Lower leg skin (tissue), 3 donors: ENCODE data around the gene TIPARP.

Experiments
- POLR2A ChIP-seq, 2 donors: fragments of 450-650 bp; IDR thresholded peaks; one replicate each; pipeline ENCODE4 v1.6.1; 2016 to 2017; ENCODE audit warnings: antibody characterized with exemption in 2 of 2, mild to moderate bottlenecking in 1 of 2, moderate library complexity in 1 of 2
- TF ChIP-seq, protein P1 (sequence below), 3 donors: fragments of 450-650 bp; IDR thresholded peaks; one replicate each; pipeline ENCODE4 v1.5.1; 2016; ENCODE audit warnings: antibody characterized with exemption in 3 of 3, mild to moderate bottlenecking in 3 of 3, moderate library complexity in 2 of 3

DNA sequence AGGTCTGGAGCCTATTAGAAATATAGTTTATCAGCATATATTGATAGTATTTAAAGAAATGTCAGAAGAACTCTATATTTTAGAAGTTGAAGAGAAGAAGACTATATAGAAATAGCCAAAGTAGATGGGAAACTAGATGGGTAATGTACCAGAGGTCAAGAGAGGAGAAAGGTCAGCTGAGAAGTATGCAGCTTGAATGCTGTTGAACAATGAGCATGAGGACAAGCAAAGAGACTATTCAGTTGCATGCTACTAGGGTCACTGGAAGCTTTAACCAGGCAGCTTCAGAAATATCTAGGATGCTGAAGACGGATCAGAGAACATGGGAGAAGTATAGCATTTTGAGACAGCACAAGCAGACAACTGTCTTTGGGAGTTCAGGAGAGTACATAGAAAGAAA, 19.6 kb upstream of the TIPARP start:
- TF ChIP-seq, protein P1, sequence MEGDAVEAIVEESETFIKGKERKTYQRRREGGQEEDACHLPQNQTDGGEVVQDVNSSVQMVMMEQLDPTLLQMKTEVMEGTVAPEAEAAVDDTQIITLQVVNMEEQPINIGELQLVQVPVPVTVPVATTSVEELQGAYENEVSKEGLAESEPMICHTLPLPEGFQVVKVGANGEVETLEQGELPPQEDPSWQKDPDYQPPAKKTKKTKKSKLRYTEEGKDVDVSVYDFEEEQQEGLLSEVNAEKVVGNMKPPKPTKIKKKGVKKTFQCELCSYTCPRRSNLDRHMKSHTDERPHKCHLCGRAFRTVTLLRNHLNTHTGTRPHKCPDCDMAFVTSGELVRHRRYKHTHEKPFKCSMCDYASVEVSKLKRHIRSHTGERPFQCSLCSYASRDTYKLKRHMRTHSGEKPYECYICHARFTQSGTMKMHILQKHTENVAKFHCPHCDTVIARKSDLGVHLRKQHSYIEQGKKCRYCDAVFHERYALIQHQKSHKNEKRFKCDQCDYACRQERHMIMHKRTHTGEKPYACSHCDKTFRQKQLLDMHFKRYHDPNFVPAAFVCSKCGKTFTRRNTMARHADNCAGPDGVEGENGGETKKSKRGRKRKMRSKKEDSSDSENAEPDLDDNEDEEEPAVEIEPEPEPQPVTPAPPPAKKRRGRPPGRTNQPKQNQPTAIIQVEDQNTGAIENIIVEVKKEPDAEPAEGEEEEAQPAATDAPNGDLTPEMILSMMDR (IDR thresholded peaks at IDR 0.05): no peak
- TF ChIP-seq POLR2A (IDR thresholded peaks at IDR 0.05): no peak
